GM13977 (cell line): ENCODE data around the gene ALDOA.

Experiments
- DNase-seq: peaks from one replicate; pipeline ENCODE4 v3.0.0; 2012; ENCODE audit warnings: low spot score
- in situ Hi-C: fragments of 300-500 bp; cut with MboI; formaldehyde crosslinking; loops from one replicate; pipeline ENCODE4 v1.12.0; 2022; ENCODE audit warnings: low sequenced_read_pairs, low pct_unique_long_range_greater_than_20kb, mixed read lengths, inconsistent platforms; ENCODE audit not compliant: unreplicated experiment
- TF ChIP-seq, protein P1 (sequence below): IDR thresholded peaks from 2 replicates; pipeline ENCODE4 v1.5.1; 2012; ENCODE audit warnings: mild to moderate bottlenecking, control low read depth; ENCODE audit not compliant: insufficient read depth; ENCODE audit errors: extremely low read depth, missing control alignments

The ALDOA gene

GRCh38 chr16:30068750-30069610, 3.4 kb downstream of the ALDOA start:
- in situ Hi-C loops, result no loop called here
- TF ChIP-seq, protein P1, sequence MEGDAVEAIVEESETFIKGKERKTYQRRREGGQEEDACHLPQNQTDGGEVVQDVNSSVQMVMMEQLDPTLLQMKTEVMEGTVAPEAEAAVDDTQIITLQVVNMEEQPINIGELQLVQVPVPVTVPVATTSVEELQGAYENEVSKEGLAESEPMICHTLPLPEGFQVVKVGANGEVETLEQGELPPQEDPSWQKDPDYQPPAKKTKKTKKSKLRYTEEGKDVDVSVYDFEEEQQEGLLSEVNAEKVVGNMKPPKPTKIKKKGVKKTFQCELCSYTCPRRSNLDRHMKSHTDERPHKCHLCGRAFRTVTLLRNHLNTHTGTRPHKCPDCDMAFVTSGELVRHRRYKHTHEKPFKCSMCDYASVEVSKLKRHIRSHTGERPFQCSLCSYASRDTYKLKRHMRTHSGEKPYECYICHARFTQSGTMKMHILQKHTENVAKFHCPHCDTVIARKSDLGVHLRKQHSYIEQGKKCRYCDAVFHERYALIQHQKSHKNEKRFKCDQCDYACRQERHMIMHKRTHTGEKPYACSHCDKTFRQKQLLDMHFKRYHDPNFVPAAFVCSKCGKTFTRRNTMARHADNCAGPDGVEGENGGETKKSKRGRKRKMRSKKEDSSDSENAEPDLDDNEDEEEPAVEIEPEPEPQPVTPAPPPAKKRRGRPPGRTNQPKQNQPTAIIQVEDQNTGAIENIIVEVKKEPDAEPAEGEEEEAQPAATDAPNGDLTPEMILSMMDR, result peak; percentile 22
- no peak for DNase-seq

DNA sequence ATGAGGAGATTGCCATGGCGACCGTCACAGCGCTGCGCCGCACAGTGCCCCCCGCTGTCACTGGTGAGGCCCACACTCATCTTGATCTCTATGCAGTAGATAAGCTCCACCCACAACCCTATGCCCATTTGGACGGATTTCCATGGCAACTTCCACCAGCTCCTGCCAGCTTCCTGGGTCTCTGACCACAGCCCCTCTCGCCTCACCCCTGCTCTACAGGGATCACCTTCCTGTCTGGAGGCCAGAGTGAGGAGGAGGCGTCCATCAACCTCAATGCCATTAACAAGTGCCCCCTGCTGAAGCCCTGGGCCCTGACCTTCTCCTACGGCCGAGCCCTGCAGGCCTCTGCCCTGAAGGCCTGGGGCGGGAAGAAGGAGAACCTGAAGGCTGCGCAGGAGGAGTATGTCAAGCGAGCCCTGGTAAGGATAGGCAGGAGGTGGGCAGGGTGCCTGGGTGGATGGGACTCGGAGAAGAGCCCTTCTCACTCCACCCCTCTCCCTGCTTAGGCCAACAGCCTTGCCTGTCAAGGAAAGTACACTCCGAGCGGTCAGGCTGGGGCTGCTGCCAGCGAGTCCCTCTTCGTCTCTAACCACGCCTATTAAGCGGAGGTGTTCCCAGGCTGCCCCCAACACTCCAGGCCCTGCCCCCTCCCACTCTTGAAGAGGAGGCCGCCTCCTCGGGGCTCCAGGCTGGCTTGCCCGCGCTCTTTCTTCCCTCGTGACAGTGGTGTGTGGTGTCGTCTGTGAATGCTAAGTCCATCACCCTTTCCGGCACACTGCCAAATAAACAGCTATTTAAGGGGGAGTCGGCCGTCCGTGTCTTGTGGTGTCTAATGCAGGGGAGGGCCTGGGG, 4.3 kb downstream of the ALDOA start:
- no peak for DNase-seq
- in situ Hi-C loops, result no loop called here
- TF ChIP-seq, protein P1, result no peak

DNA sequence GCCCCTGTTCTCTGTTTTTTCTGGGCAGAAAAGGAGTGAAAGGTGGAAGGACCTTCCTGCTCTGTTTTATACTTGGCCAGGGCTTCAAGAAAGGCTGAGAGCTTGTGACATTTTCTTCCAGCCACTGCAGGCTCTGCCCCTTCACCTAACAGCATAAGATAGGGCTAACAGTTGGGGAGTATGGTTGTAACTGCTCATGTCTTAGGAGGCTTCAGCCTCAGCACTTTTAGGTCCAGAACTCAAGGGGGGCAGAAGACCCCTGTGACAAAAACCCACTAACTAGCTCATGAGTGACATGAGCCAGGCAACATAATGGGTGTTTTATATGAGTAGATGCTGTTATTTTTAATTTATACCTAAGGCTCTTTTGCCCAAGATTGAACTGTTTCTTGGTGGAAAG, 4.9 kb downstream of the ALDOA start:
- no peak for DNase-seq
- in situ Hi-C loops, result no loop called here
- TF ChIP-seq, protein P1, result no peak

GRCh38 chr16:30075503-30076275, 10.1 kb downstream of the ALDOA start, which contains the start of gene PPP4C:
Gene PPP4C (plus strand): TSS chr16:30075994. CDS start chr16:30076378, 384 bp downstream.
- peak; percentile 96 for DNase-seq
- TF ChIP-seq, protein P1, result no peak
- in situ Hi-C loops, result no loop called here

DNA sequence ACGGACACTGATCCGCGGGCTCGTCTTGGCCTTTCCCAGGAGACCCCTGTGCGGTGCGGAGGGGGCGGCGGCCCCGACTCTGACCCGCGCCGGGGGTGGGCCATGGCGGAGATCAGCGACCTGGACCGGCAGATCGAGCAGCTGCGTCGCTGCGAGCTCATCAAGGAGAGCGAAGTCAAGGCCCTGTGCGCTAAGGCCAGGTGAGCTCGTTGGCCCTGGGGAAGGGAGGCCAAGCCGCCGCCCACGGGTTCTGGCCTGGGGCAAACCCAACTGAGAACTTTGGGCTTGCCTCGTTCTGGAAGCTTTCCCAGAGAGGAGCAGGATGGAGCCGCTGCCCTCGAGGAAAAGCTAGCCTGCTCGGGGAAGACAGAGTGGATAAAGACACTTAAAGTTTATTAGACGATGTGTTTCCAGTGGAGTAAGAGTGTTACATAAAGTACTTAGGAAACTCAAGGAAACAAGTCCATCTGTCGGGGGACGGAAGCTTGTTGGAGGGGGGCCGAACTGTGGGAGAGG, 10.8 kb downstream of the ALDOA start:
- in situ Hi-C loops, result no loop called here
- TF ChIP-seq, protein P1, result no peak
- DNase-seq, result no peak

GRCh38 chr16:30077656-30078055, 12.1 kb downstream of the ALDOA start:
- TF ChIP-seq, protein P1, result no peak
- DNase-seq, result no peak
- in situ Hi-C loops, result no loop called here
